Neural crest cell (in vitro differentiated cells): ENCODE results near the gene SS18L1. TPM values are rescaled to one million over a fixed set of nuclear protein-coding genes. Genes with fewer than 3 reads are reported as not detected.

Source experiments
- DNase-seq: peaks from one replicate; pipeline ENCODE4 v3.0.0; 2021; ENCODE audit warnings: low read depth, mixed read lengths, low spot score
- H3K27ac Mint-ChIP-seq: one replicate; pipeline ENCODE4 v1.8.0; 2021; ENCODE audit warnings: mild to moderate bottlenecking, mixed read lengths; ENCODE audit not compliant: unreplicated experiment
- H3K27me3 Mint-ChIP-seq: 2 replicates; pipeline ENCODE4 v1.8.0; 2021; ENCODE audit warnings: low read depth, mild to moderate bottlenecking, mixed read lengths
- H3K36me3 Mint-ChIP-seq: 2 replicates; pipeline ENCODE4 v1.8.0; 2021; ENCODE audit warnings: low read depth, mild to moderate bottlenecking, mixed read lengths
- H3K4me1 Mint-ChIP-seq: 2 replicates; pipeline ENCODE4 v1.8.0; 2021; ENCODE audit warnings: mixed read lengths
- H3K4me3 Mint-ChIP-seq: one replicate; pipeline ENCODE4 v1.8.0; 2021; ENCODE audit warnings: mild to moderate bottlenecking, mixed read lengths
- H3K9me3 Mint-ChIP-seq: 2 replicates; pipeline ENCODE4 v1.8.0; 2021; ENCODE audit warnings: mixed read lengths
- total RNA-seq: library from RNA; stranded (reverse); gene quantifications from 2 replicates; pipeline ENCODE4 v1.2.1, GENCODE V29; 2021
- TF ChIP-seq, protein P1 (sequence below): fragments of 200-600 bp; sonication (generic); conservative IDR thresholded peaks from 2 replicates; pipeline ENCODE4 v1.5.0; 2021; ENCODE audit warnings: antibody characterized with exemption, mild to moderate bottlenecking

Gene SS18L1
- total RNA-seq, 1 donor from 2014 or later = 30.0 TPM

DNA sequence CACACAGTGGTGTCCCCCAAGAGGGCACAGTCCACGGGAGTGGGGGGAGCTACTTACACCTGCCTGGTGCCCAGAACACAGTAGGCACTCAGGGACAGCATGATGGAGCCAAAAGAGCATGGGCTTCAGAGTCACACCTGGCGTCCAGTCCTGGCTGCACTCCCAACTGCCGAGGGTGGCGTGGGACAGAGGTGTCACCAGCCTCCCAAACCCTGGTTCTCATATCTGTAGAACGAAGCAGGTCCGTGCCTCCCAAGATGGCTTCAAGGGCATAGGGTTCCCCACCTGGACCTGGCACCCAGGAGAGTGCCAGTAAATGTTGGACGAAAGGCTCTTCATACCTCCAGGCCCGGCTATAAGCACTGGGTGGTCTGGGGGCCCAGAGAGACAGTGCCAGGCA lies 67.6 kb downstream of the SS18L1 start:
- H3K27ac Mint-ChIP-seq = no peak overlapping the region
- H3K27me3 Mint-ChIP-seq = peaks cover 29% of the 10 kb centered on the region
- H3K4me3 Mint-ChIP-seq = no peak overlapping the region
- DNase-seq = no peak
- peaks cover 4% of the 10 kb centered on the region for H3K4me1 Mint-ChIP-seq
- no peaks in the 10 kb centered on the region for H3K9me3 Mint-ChIP-seq
- TF ChIP-seq, protein P1, sequence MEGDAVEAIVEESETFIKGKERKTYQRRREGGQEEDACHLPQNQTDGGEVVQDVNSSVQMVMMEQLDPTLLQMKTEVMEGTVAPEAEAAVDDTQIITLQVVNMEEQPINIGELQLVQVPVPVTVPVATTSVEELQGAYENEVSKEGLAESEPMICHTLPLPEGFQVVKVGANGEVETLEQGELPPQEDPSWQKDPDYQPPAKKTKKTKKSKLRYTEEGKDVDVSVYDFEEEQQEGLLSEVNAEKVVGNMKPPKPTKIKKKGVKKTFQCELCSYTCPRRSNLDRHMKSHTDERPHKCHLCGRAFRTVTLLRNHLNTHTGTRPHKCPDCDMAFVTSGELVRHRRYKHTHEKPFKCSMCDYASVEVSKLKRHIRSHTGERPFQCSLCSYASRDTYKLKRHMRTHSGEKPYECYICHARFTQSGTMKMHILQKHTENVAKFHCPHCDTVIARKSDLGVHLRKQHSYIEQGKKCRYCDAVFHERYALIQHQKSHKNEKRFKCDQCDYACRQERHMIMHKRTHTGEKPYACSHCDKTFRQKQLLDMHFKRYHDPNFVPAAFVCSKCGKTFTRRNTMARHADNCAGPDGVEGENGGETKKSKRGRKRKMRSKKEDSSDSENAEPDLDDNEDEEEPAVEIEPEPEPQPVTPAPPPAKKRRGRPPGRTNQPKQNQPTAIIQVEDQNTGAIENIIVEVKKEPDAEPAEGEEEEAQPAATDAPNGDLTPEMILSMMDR = no peak
- H3K36me3 Mint-ChIP-seq = no peaks in the 10 kb centered on the region

DNA sequence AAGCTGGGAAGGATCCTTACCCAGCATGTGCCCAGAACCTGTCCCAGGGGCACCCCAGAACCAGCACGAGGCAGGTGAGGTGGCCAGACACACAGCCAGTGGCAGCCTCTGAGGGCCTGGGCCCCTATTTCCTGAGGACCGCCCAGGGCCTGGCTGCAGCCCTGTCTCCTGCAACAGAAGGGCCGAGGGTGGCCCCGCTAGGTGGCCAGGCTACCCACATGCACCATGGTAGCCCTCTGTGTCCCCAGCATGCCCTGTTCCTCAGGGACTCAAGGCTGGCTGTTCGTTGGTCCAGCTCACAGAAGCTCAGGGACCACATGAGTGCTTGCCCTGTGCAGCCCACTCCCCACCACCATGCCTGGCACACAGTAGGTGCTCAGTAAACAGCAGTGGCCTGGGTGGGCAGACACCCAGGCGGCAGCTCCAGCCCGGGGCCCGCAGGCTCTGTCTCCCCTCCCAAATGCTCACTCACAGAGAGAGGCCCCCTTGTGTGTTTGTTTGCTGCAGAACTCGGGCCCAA lies 68.3 kb downstream of the SS18L1 start:
- Mint-ChIP-seq H3K4me1 (peaks cover 4% of the 10 kb centered on the region), H3K27ac (no peak overlapping the region), H3K9me3 (no peaks in the 10 kb centered on the region), H3K4me3 (no peak overlapping the region), H3K36me3 (no peaks in the 10 kb centered on the region), H3K27me3 (peaks cover 32% of the 10 kb centered on the region)
- TF ChIP-seq, protein P1 = no peak
- DNase-seq = no peak

DNA sequence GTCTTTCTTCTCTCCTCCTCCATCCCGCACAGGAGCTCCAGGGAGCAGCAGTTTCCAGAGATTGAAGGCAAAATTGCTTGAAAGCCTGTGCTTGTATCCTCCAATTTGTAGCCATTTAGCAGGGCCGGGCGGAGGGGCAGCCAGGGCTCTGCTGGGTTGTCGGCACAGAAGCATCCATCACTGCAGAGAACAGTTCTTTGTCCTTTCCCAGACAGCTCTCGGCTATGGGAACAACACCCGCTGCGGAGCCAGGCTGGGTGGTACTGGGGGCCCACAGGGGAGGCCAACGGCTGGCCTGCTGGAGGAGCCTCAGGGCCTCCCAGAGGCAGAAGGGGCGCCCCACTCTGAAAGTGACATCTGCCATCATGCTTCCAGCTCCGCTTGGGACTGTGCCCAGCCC lies 68.7 kb downstream of the SS18L1 start:
- peak overlapping the region; percentile 92 for H3K27ac Mint-ChIP-seq
- no peaks in the 10 kb centered on the region for H3K9me3 Mint-ChIP-seq
- H3K4me1 Mint-ChIP-seq = peaks cover 4% of the 10 kb centered on the region
- H3K4me3 Mint-ChIP-seq = peak overlapping the region; percentile 39
- no peak for DNase-seq
- TF ChIP-seq, protein P1 = no peak
- H3K36me3 Mint-ChIP-seq = no peaks in the 10 kb centered on the region
- peaks cover 37% of the 10 kb centered on the region for H3K27me3 Mint-ChIP-seq

DNA sequence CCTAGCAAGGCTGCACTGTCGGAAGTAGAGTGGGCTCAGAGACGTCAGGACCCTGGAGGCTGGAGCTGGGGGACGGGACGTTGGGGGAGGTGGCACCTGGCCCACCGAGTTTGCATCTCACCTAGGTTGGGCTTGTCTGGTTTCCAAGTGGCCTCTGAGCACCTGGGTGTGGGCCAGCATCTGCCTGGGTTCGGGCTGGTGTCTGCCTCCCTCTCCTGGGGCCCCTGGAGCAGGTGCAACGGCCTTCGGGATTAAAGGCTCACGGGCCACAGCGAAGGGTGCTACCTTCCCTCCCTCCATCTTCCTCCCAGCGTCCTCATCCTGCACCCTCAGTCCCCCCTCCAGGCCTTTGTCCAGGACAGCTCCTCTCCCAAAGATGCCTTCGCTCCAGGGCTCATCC lies 70.5 kb downstream of the SS18L1 start:
- no peaks in the 10 kb centered on the region for H3K9me3 Mint-ChIP-seq
- no peak overlapping the region for H3K4me3 Mint-ChIP-seq
- no peak overlapping the region for H3K27ac Mint-ChIP-seq
- DNase-seq = no peak
- H3K27me3 Mint-ChIP-seq = peaks cover 53% of the 10 kb centered on the region
- no peaks in the 10 kb centered on the region for H3K36me3 Mint-ChIP-seq
- TF ChIP-seq, protein P1 = no peak
- peaks cover 4% of the 10 kb centered on the region for H3K4me1 Mint-ChIP-seq

DNA sequence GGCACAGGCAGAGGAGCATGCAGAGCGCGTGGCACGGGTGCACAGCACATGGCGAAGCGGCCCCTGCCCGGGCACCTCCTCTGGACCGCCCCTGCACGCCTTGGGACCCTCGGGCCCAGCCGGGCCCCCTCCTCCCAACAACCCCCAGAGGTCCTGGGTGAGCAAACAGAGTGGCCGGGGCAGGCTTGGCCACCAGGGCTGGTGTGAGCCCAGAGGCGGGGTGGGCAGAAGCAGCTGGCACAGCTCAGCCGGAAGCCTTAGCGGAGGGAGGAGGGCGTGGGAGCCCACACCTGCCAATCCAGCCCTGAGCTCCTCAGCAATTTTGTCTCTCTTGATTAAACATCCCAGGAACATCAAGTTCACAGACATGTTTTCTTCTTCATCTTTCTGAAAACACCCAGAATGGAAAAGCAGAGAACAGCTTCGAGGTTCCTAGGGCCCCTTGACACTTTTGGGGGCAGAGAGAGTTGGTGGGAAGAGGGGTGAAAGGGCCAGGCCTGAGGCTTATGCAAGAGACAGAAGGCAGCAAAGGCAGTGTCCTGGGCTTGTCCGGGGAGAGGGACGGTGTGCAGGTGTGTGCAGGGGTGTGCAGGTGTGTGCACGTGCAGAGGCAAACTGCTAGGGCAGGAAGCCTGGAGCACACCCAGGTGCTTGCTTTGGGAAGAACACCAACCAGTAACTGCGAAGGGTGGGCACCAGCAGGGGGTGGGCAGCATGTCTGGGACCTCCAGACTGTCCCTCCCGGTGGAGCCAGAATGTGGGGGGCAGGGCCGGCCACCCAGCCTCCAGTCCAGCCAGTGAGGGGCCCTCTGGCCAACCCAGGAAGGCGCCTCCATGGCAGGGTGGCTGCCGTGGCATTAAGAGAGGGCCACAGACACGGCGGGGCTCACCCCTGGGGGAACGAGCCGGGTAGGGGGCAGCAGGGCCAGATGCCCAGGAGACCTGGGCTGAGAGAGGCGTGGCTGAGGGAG lies 71.7 kb downstream of the SS18L1 start:
- H3K36me3 Mint-ChIP-seq = no peaks in the 10 kb centered on the region
- TF ChIP-seq, protein P1 = no peak
- peaks cover 58% of the 10 kb centered on the region for H3K27me3 Mint-ChIP-seq
- H3K4me3 Mint-ChIP-seq = no peak overlapping the region
- H3K4me1 Mint-ChIP-seq = peaks cover 4% of the 10 kb centered on the region
- DNase-seq = no peak
- H3K27ac Mint-ChIP-seq = no peak overlapping the region
- no peaks in the 10 kb centered on the region for H3K9me3 Mint-ChIP-seq
